CD1c-positive myeloid dendritic cell (primary cell): ENCODE measurements around the gene TBX2.

Source experiments
- DNase-seq: peaks from one replicate; pipeline ENCODE4 v3.0.0-alpha.2; 2016; ENCODE audit errors: extremely low spot score

The TBX2 gene

DNA sequence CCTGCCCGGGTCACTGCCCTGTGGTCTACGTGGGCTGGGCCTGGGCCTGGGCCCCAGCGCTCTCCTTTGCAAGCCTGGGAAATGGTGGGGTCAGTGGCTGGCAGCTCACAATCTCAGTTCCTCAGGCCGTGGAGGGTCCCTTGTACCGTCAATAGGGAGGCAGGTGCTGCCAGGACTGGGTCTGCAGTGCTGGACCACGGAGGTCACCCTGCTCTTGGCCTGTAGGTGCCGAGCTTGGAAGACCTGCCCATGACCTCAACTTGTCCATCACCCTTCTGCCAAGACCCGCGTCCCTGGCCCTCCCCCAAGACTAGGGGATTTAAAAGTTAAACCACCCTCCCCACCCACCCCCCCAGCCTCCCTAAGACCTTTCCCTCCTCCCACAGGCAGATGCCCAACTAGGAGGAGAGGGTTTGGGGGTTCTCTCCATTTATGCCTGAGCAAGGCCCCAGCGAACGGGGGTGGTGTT, 2.5 kb downstream of the TBX2 start:
- no peak for DNase-seq

DNA sequence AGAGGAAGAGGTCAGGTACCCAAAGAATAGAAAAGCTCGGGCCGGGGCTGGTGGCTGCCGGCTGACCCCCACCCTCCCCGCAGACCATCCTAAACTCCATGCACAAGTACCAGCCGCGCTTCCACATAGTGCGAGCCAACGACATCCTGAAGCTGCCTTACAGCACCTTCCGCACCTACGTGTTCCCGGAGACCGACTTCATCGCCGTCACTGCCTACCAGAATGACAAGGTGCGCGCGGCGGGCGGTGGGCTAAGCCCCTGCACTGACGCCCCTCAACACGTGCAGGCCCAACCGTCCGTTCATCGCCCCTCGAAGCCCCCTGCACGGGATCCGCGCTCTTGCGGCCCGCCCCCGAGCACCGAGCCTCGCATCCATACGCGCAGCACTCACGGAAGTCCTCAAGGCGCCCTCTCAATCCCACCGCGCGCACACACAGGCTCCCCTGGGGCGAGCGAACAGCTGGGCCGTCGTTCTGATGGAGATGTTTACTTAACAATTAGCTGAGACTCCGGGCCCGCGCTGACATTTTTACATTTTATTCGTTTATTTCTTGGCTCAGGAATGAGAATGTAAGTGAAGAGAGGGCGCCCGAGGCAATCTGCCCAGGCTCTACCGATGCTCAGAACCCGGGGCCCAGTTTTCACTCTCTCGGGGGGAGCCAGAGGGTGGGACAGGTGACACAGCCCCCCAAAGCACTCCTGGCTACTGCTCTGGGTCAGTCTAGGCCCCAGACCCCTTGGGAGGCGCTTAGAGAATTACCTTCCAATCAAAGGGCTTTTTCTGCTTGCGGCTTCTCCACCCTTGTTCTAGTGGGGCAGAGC, 3.5 kb downstream of the TBX2 start:
- DNase-seq: no peak

GRCh38 chr17:61403801-61404662, 4.4 kb downstream of the TBX2 start:
- no peak for DNase-seq

- no peak for DNase-seq
Measured at GRCh38 chr17:61404663-61404912, 4.9 kb downstream of the TBX2 start.

DNA sequence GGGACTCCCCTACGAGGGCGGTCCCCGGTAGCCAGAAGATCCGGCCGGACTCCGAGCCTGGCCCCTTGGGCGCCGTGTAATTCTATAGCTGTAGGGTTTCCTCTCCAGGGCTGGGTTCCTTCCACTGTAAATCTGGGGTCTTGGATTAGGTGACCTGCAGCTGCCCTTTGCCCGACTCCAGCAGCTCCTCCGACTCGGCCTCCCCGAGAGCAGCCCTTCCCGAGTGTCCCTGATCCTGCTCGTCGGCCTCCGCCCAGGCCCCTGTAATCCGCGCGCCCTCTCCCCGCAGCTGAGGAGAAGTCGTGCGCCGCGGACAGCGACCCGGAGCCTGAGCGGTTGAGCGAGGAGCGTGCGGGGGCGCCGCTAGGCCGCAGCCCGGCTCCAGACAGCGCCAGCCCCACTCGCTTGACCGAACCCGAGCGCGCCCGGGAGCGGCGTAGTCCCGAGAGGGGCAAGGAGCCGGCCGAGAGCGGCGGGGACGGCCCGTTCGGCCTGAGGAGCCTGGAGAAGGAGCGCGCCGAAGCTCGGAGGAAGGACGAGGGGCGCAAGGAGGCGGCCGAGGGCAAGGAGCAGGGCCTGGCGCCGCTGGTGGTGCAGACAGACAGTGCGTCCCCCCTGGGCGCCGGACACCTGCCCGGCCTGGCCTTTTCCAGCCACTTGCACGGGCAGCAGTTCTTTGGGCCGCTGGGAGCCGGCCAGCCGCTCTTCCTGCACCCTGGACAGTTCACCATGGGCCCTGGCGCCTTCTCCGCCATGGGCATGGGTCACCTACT, 5.5 kb downstream of the TBX2 start:
- no peak for DNase-seq

GRCh38 chr17:61405686-61406536, 6.3 kb downstream of the TBX2 start:
- DNase-seq: no peak

DNA sequence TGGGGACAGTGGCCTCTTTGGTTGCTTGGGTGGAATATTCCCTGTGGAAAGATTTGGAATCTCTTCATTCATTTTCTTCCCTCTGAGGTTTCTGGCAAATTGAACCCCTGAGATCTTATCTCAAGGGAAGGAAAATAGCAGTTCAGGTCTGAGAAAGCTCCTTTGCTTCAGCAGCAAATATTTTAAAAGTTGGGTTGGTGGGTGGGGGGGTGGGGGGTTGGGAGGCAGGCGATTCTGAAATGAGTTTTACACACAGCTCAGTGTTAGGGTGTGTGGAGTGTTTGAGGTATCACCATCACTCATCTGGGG, 6.8 kb downstream of the TBX2 start:
- DNase-seq: no peak

- DNase-seq: no peak
Measured at GRCh38 chr17:61406971-61407911, 7.6 kb downstream of the TBX2 start.

DNA sequence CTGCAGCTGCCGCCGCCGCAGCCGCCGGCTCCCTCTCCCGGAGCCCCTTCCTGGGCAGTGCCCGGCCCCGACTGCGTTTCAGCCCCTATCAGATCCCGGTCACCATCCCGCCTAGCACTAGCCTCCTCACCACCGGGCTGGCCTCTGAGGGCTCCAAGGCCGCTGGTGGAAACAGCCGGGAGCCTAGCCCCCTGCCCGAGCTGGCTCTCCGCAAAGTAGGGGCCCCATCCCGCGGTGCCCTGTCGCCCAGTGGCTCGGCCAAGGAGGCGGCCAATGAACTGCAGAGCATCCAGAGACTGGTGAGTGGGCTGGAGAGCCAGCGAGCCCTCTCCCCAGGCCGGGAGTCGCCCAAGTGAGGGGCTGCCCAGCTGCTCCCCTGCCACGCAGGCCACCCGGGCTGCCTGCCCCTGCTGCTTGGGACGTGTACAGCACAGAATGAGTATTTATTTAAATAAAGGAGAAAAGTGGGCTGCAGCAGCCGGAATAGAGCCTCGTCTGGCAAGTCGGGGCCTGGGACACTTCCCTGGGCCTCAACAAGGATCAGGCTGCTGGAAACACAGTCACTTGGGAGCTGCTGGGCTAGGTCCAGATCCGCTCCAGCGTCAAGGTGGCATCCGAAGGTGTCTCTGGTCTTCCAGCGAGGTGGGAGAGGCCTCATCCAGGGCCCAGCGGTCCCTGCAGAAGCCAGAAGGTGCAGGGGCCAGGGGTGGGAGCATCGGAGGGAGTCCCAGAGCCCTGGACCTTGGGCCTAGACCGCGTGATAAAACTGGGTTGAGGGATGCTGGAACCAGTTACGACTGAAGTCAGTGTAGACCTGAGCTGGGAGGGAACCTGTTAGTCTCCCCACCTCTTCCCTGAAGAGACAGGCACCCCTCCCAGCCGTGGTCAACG, 8.8 kb downstream of the TBX2 start:
- DNase-seq: no peak

DNA sequence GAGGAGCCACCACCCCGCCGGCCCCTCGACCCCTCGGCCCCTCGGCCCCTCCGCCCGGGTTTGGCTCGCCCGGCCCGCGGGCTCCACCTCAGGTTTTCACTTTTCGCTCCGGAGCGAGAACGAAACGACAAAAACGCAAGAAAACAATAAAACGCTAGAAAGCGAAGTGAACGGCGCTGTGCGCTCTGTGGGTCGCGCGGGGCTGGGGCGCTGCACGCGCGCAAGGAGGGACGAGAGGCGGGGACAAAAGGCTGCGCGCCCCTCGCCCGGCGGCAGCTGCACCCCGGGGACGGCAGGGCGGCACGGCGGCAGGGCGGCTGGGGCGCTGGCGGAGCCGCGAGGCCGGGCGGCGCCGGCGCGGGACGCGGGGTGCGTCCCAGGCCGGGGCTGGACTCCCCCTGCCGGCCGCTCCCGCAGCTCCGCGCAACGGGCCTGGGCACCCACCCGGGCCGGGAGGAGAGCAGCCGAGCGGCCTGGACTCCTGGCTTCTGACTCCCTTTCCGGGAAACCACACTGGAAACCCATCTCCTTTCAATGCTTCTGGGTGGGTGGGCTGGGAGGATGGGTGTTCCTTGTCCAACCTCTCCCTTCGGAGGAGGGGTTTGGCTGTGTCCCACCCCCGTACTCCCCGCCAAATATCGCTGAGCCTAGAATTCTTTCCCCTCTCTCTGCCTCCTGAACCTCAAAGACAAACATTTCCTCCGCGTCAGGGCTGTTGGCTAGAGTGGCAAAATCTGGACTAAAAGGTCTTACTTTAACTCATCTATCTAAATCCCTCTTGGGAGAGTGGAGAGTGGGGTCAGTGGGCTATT, 9.9 kb downstream of the TBX2 start:
- peak; percentile 57 for DNase-seq

GRCh38 chr17:61410141-61411010, 10.7 kb downstream of the TBX2 start:
- peak; percentile 51 for DNase-seq

- no peak for DNase-seq
Measured at GRCh38 chr17:61411011-61411260, 11.3 kb downstream of the TBX2 start.

DNA sequence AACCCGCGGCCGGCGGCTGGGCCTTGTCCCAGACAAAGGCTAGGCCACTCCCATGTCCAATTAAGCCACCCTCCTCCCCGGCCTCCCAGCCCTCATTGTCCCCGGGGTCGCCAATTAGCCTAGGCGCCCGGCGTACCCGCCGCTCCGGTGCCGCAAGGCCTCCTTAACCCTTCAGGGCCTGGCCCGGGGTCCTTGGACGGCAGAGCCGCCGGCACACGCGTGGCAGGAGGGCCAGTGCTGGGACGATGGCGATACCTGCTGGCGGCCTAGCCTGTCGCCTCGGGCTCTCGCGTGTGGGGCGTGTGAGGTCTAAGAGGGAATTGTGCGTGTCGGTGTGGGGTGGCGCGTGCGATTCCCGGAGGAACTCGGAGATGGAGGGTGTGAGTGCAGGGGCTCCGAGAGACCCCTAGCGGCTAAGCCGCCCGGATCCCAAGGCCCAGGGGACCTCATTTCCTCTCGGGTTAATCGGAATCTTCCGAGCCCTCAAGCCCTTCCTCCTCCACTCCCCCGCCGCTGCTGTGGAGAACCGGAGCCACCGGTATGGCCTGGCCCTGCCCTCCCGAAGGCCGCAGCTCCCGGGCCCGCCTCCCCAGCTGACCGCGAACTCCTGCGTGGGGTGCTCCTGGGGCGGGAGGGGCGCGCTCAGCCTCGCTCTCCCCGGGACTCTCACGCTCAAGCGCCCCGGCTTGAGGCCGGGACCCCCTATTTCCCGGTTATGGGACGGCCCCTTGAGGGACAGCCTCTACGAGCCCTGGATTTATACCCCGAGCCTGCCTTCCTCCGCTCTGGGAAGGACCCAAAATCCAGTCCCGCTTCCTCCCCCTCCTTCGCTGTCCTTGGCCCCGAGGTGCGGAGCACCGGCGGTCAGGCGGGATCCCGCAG, 11.9 kb downstream of the TBX2 start:
- DNase-seq: peak; percentile 58

- peak; percentile 89 for DNase-seq
Measured at GRCh38 chr17:61412143-61412859, 12.7 kb downstream of the TBX2 start.

GRCh38 chr17:61412860-61413660, 13.4 kb downstream of the TBX2 start:
- DNase-seq: no peak
